Suppressor macrophage (primary cell): Measurements from ENCODE around the gene RTP3.

Experiments used
- DNase-seq, 4 experiments: peaks; one replicate each; pipeline ENCODE4 v3.0.0-alpha.2; 2020 to 2022

The RTP3 gene

DNA sequence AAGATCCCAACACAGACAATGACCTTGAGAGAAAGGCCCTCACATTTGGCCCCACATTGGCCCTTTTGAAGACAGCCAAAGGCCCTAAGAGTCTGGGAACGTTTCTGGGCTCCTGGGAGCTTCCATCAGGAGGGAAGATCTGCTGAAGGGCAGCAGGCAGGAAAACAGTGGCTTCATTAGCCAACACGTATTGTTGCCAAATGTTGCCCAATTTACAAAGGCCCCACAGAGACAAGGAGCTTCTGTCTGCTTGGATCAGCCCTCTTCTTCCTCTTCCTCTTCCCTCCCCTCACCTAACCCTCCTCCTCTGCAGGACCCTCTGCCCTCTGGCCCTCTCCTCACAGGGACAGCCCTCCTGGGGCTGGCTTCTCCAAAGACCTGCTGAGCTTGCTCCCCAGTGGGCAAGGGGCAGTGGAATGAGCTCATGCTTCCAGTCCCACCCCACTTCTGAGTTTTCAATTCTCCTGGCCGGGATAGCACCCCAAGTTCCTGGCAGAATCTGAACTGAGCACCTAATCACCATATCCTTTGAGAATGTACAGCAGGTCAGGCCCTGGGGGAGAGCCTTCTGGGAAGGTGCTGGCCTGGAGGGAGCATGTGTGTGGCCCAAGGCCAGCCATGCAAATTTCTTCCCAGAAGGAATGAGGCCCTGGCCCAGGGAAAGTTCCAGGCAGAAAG, 28.0 kb upstream of the RTP3 start:
- DNase-seq: peak in 3 of 4 experiments; percentile 33 to 55 (median 39)

DNA sequence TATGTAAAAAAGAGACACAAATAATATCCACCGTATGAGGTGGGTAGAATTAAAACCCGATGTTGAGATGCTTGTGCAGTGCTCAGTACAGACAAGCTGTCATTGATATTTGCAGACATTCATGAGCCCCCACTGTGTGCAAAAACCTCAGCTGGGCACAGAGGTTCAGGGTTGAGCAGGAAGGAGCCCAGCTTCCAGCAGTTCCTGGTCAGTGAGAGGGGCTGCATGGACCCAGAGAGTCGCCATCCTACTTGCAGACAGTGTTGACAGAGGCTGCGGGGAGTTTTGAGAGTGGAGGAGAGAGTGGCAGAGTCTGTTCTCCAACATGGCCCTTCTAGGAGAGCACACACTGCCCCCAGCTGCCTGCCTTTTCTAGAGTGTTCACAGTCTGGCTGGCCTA, 26.9 kb upstream of the RTP3 start:
- DNase-seq: no peak

DNA sequence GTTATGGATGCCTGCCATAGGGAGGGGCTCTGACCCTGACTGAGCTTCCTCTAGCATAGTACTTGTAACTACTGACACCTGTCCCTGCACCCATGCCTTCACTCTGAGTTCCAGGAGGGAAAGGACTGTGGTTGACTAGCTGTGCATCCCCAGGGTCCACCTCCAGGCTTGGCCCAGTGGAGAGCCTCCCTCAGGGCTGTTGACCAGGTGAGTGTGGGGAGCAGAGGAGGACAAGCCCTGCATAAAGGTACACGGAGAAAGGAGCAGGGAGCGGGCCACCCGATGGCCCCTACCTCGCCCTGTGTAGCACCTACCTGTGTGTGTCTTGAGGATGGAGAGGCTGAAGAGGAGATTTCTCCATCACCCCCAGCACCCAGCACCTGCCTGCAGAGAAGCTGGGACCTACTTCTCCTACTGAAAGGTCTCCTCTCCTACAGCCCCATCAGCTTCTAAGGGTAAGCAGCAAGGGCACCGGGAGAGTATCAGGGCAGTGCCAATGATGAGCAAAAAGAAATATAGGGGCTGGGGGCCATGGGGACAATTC, 26.3 kb upstream of the RTP3 start:
- DNase-seq: no peak

DNA sequence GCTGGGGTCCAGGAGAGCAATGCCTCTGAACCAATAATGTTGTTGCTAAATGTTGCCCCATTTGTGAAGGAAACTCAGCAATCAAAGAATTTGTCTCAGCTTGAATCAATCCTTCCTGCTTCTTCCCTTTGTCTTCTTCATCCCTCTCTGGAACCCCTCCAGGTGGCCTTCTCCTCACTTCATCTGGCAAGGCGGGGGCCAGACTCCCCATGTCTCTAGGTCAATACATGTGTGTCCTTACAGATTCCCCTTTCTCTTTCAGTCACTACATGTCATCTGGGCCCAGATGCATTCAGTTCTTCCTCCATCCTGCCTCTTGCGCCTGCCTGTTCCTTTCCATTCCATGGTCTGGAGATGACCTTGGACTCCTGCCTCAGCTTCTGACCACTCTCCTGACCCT, 25.0 kb upstream of the RTP3 start:
- DNase-seq: no peak

DNA sequence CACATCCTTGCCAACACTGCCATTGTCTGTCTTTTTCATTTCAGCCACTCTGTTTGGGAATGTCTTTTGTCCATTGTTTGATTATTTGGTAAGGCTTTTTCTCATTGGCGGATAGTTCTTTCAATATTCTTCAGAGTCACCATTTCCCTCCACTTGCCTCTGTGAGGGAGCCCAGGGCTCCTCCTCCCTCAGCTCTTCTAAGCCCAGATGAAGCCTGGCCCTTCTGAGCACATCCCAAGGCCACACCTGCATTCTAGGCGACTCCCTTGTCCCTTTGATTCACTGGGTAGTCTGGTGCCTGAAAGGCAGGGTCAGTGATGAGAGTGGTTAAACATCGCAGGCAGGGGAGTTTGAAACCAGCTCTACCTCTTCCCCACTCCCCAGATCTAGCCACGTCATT, 20.6 kb upstream of the RTP3 start:
- no peak for DNase-seq

DNA sequence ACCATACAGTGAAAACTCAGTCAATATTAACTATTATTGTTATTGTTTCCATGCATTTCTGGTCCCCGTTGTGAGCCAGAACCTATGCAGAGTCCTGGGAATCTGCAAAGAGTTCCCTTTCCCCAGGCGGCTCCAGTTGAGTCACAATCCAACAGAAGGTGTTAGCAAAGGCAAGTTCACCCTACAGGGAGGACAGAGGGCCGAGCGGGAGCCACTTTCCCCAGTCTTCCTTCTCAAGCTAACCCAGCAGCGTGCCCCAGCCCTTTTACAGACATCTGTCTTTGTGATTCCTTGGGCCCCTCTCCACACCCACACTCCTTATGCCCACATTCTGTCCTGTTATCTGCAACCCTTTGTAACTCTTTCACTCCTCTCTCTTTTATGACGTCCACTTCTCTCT, 20.0 kb upstream of the RTP3 start:
- DNase-seq: no peak

DNA sequence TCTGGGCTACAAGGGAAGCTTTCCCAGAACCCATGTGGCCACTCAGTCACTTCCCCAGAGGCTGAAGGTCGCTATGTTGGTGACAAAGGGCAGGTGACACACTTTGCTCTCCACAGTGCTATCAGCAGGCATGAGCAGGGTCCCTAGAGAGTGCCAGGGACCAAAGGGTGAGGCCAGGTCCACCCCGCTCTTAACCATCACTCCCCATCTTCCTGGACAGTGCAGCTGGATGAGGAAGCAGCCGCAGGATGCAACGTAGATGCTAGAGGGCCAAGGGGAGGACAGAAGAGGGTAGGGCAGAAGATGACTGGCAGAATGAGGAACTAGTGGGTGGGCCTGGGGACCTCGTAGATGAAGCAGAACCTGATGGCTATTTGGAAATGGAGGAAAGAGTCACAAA, 19.4 kb upstream of the RTP3 start:
- peak in 3 of 4 experiments; percentile 37 to 46 (median 39) for DNase-seq

DNA sequence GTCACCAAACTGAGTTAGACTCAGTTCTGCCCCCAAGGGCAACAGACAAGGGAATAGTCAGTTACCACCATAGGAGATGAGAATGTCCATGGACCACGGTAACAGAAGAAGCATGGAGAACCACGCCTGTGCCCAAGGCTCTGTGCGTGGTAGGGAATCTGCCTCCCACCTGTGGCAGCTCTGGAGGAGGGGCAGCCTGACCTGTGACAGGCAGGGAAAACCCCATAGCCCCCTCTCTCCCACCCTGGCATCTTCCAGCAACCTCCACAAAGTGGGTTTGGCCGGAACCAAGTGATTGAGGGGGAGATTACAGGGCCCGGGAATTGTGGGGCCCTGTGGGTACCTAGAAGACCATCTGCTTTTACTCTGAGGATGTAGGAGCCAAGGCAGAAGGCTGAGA, 18.8 kb upstream of the RTP3 start:
- no peak for DNase-seq

DNA sequence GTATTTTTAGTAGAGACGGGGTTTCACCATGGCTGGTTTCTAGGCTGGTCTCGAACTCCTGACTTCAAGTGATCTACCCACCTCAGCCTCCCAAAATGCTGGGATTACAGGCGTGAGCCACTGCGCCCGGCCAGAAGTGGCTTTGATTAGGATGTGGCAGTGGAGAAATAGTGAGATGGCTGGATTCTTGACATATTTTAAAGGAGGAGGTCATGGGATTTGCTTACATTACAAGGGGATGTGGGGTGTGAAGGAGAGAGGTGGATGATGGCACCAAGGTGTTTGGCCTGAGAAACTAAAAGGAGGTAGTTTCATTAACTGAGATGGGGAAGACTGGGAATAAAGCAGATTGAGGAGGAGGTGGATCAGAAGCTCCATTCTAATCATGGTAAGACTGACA, 18.1 kb upstream of the RTP3 start:
- no peak for DNase-seq

DNA sequence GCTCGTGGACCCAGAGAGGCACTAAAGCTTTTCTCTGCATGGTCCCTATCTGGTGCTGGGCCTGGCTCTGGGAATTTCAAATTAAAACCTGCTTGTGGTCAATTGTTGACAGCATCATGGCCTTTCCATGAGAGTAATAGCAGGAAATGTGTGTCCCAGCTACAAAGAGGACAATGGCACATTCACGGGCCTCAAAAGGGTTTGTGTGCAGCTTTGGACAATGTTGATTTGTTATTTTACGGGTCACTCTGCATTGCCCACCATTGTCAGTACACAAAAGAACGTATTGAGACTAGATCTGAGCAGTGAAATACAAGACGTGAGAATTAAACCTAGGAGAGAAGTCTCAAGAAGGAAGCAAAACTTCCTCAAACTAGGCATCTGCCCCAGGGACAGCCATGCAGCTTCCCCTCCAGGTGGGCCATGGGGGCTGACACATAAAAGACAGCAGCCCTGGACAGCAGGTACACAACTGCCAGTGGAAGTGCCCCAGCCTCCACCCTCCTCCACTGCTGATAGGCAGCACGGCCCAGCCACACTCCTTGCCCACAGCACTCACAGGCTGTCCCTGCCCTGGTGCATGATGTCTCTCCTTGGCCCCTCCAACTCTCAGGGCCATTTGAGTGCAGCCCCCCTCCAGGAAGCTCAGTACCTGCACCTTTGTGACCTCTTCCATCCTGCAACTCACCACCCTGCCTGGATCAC, 17.1 kb upstream of the RTP3 start:
- DNase-seq: no peak

DNA sequence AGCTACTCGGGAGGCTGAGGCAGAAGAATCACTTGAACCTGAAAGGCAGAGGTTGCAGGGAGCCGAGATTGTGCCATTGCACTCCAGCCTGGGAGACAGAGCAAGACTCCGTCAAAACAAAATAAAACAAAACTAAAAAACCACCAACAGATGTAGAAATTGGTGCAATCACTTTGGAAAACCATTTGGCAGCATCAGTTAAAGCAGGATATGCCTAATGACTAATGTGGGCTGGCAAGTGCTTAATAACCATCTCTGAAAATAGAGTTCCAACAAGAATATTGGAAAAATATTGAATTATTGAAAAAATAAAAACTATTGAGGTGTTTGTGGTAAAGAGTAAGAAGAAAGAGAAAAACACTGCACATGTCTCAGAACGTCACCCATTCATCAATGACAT, 16.1 kb upstream of the RTP3 start:
- no peak for DNase-seq

DNA sequence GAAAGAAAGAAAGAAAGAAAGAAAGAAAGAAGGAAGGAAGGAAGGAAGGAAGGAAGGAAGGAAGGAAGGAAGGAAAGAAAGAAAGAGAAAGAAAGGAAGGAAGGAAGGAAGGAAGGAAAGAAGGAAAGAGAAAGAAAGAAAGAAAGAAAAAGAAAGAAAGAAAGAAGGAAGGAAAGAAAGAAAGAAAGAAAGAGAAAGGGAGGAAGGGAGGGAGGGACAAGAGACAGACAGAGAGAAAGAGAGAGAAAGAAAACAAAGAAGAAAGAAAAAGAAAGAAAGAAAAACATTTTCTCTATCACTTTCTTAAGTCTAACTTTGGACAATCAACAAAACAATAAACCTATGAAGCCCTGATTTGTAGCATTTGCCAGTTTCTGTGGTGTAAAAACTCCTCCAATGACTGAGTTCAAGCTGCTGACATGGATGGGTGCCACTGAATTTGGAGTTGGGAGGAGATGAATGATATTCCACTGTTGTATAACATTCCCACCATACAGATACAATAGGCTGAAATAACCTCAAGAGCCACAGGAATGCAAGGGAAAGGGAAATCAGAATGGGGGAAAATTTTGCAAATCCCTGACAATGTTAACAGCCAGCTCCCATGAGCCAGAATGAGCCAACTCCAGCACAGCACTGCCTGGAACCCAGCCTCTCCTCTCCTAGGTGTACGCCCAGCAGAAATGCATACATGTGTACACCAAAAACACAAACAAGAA, 15.0 kb upstream of the RTP3 start:
- DNase-seq: no peak

DNA sequence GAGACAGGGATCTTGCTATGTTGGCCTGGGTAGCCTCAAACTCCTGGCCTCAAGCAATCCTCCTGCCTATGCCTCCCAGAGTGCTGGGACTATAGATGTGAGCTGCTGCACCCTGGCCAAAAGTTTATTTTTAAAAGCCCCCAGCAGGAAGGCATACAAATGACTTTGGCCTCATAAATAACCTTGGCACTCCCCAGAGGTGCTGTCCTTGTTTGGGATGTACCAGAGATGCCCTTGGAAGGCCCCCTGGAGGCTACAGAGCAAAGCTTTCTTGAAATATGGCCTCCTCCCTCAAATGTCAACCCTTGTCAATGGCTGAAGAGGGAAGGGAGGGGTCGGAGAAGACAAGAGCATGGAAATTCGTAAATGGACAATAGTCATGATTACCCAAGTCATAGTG, 14.0 kb upstream of the RTP3 start:
- DNase-seq: peak in 1 of 4 experiments; percentile 18

DNA sequence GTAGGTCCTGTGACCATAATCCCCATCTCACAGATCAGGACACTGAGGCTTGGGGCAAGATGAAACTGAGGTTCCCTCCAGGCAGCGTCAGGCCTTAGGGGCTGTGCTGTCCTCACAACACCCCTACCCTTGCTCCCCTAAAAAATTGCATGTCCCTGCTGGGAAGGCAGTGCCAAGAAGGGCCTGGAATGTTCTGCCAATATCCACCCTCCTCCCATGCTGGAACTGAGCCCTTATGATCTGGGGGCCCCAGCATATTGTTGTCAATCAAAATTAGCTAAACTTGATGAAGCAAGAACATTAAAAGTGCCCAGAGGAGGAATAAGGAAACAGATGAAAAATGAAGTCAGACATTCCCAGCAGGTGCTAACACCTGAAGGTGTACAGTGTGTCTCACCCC, 13.4 kb upstream of the RTP3 start:
- no peak for DNase-seq

DNA sequence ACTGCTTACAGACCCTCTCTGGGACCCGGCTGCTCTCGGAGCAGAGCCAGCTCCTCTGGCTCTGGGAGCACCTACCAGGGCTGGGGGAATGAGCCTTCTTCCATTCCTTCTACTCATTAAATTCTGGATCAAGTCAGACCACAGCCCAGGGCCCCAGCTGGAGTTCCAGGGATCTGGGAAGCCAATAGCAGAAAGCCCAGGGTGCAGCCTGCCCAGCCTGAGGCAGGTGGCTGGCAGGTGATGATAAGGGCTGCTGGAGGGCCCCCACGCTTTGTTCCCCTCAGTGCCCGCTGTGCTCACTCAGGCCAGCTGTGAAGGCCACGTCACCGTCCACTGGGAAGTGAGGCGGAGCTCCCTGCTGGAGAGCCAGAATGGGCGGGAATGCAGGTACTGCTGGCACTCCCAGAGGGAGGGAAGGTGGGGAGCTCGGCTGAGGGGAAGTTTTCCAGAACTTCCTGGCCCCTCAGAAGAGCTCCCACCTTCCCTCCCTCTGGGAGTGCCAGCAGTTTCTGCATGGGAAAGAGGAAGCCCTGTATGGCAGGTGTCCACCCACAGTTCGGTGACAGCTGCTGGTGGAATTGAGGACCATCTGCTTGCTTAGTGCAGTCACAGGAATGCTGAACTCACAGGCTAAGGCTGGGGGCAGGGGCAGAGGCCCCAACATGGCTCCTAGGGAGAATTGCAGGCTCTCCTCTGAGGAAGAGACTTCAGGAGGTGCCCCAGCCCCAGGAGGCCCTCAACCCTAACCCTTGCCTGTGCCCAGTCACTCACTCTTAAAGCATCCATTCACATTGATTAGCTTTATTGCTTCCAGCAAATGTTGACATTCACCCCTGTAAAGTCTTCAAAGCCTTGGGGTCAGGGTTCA, 12.6 kb upstream of the RTP3 start:
- no peak for DNase-seq

DNA sequence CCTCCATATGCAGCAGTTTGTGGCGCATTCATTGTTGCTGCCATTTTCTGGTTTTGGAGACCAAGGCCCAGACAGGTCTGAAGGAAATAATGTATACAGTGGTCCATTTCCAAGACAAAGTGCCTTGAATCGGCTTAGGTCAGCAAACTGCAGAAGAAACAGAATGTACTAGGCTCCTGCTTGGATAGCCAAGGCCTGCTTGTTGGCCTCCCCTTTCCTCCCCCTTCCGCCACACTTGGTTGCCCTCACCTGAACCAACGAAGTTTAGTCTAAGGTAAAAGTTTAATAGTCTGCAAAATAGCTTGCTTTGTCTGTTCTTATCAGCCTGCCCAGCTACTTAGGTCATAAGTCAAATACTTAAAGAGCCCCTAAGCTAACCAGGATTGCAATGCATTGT, 12.0 kb upstream of the RTP3 start:
- no peak for DNase-seq

DNA sequence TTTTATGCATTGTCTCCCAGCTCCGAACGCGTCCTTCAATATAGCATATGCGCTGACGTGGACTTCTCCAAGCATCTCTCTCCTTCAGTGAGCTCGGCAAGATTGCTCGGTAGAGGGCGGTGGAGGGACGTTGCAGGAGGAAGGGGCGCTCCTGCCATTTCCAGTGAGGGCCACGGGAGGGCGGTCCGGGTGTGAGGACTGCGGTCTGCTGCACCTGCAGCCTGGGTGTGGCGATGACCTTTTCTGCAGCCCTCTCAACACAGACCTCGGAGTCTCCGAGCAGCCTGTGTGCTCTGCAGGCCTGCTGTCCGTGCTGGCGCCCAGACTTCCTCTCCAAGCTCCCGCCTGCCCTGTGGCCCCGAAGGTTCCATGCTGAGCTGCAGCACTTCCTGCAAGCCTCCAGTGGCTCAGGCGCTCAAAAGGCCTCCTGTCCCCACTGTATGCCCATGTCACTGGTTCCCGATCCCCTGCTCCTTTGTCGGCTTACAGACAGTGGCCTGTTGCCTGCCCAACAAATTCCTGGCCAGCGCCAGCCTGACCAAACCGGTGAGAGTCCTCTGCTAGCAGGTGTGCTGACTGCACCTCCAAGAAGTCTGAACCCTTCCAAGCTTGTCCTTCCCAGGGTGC, 8.9 kb upstream of the RTP3 start:
- peak; percentile 90 to 95 (median 92) for DNase-seq

DNA sequence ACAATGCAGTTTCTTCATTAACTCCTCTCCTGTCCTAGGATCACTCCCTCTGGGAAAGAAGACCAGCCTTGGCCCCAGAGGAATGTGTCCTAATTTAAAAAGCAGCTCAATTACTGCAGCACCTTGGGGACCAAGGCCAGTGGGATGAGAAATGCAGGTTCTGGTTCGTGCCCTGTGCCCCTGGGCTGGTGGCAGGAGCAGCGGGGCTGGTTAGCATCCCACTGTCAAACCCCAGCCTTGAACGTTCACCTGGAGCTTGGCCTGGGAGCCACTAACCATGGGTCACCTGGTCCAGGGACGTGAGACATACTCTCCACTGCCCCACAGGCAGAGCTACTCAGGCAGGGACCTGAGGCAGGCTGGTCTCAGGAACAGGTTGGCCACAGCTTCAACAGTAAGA, 8.4 kb upstream of the RTP3 start:
- no peak for DNase-seq

DNA sequence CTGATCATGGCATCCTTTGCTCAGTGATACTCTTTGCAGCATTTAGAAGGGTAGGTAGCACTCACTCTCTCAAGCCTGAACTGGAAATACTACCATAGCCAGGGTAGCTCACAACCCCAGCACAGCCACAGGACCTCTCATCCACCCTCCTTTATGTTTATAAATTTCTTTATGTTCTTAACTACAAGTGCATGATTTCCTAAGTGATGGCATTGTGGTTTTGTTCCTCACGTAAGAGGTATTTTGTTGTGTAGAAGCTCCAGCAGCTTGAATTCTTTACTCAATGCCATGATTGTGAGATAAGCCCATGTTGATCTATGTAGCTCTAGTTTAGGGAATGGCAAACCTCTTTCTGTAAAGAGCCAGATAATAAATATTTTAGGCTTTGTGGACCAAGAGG, 7.9 kb upstream of the RTP3 start:
- DNase-seq: no peak

DNA sequence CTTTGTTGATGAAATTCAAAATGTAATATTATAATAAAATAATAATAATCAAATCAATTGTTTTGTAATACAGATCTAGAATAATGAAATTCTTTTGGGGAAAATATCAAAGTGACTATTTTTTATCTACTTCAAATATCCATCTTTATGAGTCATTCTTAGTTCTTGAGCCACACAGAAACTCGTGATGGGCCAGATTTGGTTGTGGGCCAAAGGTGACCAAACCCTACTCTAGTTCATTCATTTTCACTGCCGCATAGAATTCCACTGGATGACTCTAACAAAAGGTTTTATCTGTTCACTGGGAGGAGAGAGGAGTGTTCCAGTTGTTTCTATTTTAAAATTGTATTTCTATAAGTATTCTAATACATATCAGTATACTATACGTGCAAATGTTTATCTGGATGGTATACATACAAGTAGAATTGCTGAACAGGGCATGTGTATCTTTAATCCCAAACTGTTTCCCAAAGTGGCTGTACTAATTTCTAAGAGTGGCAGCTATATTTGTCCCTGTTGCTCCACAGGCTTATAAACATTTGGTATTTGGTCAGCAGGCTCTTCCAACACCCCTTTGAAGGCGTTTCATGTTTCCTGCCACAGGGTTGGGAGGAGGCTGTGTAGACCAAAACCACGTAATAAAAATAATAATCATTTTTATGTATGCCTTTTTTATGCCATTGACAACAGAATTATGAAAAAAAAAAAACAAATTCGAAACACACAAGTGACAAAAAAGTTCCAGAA, 7.3 kb upstream of the RTP3 start:
- no peak for DNase-seq
